Hippocampal formation (tissue), 2 donors: ENCODE data around the gene SERINC3.
A peak's percentile ranks its signal among the peaks of the same experiment; 100 is the strongest.
"Not testable (repeated sequence)": the region's sequence is repeated elsewhere in the genome, so short reads cannot be mapped to it uniquely, and the experiment has no call there.

Source experiments
- DNase-seq, 2 donors: peaks; one replicate each; lab custom pipeline; 2025; lab: John Stamatoyannopoulos, UW

The SERINC3 gene

DNA sequence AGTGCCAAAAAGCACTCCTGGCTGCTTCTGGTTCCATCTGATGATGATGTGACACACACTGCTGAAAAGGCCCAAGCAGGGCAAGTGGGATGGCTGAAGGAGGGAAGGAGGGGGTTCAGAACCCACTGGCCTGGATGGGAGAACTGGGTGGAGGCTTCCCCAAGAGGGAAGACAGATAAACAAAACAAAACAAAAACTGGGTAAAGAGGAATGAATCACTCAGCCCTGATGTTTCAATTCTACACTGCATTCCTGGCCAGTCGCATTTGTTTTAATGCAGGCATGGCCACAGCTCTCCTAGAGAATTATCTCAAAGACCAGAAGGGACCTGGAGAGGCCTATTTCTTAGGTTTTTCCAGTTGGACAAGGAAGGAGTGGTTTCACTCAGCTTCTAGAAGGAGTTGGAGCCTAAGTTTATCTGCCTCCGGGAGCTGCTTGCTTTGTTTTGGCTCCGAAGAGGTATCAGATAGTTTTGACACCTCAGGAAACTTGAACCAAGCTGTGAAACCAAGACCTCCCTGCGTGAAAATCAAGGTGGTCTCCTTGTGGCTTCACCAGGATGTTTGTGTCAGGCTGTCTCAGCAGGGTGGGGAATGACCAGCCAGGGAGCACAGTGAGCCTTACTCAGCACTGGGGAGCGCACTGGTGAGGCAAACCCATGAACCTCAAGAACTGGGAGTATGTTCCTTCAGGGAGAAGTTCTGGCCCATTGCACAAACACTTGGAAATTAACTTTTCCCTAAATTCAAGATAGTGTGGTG lies 30.1 kb downstream of the SERINC3 start:
- no peak for DNase-seq

DNA sequence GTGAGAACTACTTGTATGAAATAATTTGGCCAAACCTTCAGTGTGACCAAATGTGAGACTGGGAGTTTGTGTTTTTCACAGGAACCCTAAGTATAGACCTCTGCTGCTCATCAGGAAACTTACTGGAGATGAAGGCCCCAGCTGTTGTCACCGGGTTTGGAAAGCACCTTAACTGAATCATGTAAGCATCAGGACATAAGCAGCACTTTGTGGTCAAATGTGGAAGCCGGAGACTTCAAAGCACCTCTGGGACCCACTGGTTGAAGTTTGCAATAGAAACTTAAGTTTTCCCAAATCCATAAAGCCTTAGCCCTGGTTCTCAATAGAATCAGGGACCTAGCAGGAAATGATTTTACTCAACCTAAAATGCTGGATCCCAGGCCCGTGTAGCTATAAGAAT lies 31.9 kb downstream of the SERINC3 start:
- no peak for DNase-seq

DNA sequence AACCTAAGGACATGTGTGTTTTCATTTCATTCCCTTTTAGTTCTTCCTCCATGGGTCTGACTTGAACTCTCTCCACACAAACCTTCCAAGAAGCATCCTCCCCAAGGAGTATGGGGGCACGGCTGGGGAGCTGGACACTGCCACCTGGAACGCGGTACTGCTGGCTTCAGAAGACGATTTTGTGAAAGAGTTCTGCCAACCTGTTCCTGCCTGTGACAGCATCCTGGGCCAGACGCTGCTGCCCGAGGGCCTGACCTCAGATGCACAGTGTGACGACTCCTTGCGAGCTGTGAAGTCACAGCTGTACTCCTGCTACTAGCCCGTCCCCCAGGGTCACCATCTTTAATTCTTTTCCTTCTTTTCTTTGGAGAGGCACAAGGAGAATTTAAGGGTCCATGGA lies 32.6 kb downstream of the SERINC3 start:
- DNase-seq, result no peak

DNA sequence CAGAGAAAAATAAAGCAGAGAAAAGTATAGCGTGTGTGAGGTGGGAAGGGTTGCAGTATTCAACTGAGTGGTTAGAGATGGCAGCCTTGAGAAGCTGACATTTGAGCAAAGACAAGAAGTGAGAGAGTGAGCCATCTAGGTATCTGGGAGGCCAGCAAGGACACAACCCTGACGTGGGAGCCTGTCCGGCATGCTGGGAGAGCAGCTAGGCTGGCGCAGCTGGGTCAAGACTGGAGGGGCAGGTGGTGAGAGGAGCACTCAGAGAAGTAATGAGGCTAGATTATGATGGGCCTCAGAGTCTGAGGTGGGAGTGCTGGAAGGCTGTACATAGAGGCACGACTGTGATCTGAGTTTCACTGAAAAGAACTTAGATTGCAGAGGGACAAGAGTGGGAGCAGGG lies 33.3 kb downstream of the SERINC3 start:
- DNase-seq, result no peak

DNA sequence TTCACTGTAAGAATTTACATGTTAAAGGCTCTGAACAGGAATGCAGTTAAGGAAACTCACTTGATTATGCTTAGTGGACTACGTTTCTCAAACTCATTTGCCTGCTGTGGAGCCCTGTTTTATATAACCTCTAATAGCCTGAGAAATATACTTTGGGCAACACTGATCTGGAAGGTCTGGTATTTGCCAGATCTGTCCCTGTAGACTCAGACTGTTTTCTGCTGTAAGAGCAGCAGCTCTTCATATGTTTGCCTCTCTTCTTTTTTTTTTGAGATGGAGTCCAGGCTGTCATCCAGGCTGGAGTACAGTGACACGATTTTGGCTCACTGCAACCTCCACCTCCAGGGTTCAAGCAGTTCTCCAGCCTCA lies 36.1 kb downstream of the SERINC3 start:
- no peak for DNase-seq

DNA sequence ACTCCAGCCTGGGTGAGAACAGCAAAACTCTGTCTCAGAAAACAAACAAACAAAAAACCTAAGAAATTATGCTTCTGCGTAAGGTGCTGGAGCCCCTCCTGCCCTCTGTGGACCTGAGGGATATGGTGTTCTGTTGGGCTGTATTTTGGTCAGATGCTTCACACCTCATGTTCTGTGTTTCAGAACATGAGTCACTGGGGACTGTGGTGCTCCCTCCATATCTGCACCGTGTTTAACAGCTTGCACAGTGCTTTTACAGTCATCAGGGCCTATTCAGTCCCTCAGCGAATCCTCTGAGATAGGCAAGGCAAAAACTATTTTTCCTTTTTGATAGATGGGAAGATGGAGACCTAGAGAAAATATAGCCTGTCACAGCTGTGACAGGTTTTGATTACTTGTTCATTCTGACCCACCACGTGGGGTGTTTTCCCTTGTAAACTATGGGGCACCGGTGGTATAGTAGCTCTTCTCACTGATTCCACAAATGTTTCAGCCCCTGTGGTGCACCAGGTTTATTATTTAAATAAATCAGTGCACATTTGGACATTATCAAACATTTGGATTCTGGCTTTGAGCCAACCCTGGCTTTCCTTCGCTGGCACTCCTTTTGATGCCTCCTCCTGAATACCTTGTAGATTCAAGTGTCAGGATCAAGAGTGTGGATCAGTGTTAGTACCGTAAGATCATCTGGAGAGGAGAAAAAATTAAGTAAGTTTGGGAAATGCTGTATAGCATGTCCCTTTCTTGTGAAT lies 36.6 kb downstream of the SERINC3 start:
- DNase-seq, result no peak

DNA sequence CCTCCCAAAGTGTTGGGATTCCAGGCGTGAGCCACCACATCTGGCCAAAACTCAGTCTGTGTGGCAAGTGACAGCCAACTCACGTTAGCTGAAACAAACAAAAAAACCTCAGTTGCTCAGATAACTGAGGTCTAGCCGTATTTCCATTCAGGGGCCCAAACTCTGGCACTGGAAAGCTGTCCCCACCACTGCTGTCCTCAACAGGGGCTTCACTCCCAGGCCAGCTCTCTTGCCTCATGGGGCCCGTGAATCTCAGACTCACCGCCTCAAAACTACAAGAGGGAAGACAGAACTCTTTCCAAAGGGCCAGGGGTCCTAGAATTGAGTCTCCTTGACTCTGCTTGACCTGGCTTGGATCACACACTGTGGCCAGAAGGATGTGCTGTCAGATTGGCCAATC lies 38.8 kb downstream of the SERINC3 start:
- no peak for DNase-seq

DNA sequence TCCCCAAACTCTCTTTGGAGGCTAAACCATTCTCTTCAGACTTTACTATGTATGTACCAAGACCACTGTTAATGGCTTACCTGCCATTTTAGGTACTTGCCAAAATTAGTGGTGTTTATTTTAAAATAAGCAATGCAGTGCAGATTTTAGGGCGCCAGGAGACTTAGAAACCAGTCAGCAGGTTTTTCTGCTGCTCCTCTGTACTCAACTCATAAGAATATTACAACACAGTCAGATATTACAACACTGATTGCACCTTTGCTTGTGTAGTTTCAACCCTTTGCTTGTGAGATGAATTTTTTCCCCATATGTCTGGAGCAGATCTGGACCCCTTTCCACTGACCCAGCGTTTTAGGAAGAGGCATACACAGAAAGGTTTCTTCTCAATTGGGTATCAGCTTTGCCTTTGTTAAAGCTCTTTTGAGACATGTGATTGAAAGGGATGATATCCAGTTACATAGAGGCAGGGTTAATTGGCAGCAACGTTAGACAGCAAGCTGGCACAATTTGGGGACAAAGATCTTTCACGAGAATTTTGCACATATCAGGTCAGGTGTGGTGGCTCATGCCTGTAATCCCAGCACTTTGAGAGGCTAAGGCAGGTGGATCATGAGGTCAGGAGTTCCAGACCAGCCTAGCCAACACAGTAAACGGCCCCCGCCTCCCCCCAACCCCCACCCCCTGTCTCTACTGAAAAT lies 40.0 kb downstream of the SERINC3 start:
- no peak for DNase-seq

DNA sequence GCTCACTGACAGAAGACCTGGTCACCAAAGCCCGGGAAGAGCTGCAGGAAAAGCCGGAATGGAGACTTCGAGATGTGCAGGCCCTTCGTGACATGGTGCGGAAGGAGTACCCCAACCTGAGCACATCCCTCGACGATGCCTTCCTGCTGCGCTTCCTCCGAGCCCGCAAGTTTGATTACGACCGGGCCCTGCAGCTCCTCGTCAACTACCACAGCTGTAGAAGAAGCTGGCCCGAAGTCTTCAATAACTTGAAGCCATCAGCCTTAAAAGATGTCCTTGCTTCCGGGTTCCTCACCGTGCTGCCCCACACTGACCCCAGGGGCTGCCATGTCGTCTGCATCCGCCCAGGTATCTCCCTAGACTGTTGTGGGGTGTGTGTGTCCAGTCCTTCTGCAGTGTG lies 41.8 kb downstream of the SERINC3 start:
- no peak for DNase-seq

DNA sequence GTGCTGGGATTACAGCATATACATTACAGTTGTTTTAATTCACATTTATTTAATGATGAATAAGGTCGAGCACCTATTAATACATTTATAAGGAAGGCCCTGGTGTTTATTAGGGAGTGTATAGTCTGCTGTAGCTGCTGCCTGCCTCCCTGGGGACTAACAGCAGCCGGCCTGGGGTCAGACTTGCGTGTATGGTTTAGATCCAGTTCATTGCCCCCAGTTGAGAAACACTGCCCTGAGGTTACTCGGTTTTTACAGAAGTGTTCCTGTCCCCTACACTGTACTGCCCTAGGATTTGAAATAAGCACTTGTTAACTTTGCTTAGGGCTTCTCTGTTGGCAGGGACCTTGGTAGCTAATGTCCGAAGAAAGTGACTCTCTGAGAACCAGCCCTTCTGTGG lies 42.2 kb downstream of the SERINC3 start:
- no peak for DNase-seq

DNA sequence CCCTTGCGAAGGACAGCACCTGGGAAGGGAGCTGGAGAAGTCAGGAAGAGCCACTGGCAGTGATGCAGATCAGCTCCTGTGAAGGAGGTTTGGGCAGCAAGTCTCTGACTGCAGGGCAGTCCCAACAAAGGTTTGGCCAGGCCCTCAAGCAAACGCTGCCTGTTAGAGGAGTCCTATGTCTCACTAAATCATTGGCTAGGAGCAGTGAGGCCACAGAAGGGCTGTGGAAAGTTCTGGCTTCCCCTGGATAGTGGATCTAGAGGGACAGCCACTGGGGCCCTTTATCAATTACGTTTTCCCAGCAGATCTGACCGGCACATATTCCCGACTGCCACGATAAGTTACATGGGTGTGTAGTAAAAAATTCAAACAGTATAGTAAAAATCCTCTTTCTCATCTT lies 43.7 kb downstream of the SERINC3 start:
- DNase-seq, result no peak

DNA sequence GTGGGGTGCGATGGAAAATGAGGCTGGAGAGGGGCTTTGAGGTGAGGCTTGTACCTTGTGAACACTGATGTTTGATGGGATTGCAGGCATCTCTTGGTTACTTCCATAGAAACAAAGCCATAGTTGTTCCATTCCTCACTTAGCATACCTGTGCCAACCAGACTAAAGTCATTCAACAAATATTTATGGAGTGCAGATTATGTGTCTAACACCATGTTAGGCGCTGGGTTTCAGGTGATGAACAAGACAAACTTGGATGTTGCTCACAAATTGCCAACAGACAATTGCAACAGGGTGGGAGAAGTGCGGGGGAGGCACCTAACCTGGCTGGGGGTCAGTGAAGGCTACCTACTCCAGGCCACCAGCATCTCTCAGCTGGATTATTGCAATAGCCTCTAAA lies 44.7 kb downstream of the SERINC3 start:
- no peak for DNase-seq

DNA sequence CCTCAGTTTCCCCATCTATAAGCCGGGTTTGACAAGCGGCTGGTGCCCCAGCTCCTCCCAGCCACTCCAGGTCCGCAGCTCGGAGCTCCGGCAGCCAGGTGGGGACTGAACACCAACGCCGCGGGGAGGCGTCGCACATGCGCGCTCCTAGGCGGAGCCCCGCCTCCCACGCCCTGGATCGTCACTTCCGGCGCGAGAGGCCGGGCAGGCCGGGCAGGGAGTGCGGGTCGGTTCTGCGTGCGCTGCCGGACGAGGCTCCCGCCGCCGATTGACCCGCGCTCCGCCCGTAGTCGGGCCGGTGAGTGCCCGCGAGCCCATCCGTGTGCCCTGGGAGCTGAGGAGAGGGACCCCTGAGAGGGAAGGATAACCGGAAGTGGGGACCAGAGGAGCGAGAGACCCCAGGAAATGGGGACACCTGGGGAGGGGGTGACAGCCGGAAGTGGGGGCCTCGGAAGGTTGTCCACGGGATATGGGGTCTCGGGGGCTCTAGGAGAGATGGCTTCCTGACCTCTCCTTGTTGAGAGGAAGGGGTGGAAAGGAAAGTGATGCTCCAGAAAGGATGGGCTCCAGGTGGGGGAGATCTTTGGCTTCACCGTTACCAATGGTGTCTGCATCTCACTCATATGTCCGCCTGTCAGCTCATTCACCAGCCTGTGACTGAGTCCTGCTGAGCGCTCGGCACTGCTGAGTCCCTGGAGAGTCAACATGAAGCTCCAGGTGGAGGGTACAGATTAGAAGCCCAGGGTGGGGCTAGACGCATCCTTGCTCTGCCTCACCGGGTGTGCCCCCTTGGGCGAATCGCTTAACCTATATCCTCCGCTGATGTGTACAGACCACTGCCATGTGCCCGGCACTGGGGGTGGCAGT lies 45.9 kb downstream of the SERINC3 start, which contains the start of gene TTPAL:
TSS of gene TTPAL (plus strand) at position 181 of the 867 bp plus-strand sequence. CDS start 4,126 bp downstream, outside the sequence.
- DNase-seq, result peak; percentile 63 to 82

DNA sequence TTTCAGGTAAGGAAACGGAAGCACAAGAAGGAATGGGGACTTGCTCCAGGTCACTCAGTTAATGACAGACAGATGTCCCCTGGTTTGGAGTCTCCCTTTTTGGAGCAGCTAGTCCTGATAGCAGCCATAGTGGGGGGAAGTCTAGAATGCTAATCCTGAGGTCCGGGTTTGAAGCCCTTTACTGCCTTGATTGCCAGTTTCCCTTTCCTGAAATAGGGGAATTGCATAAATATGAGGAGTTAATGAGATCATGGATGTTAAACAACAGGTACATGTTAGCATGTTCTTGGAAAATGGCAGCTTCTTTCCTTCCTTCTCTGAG lies 46.5 kb downstream of the SERINC3 start:
- DNase-seq, result no peak

DNA sequence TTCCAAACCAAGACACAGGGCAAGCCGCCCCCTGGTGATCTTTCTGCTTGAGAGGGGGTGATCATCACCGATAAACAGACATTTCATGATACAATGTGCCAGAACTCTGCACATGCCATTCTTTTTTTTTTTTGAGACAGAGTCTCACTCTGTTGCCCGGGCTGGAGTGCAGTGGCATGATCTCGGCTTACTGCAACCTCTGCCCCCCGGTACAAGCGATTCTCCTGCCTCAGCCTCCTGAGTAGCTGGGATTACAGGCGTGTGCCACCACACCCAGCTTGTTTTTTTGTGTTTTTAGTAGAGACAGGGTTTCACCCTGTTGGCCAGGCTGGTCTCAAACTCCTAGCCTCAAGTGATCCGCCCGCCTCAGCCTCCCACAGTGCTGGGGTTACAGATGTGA lies 49.6 kb downstream of the SERINC3 start:
- DNase-seq, result not testable (repeated sequence)

DNA sequence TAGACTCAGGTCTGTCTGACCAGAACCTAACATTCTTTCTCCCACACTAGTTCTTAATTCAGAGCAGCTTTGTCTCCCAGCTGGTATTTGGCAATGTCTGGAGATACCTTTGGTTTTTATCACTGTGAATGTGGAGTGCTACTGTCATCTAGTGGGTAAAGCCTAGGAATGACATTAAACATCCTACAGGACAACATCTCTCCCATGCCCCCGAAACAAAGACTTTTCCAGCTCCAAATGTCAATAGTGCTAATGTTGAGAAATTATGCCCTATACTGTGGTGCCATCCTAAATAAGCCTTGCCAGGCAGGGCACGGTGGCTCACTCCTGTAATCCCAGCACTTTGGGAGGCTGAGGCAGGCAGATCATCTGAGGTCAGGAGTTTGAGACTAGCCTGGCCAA lies 50.4 kb downstream of the SERINC3 start:
- peak in 1 of 2 donors; percentile 32 for DNase-seq

DNA sequence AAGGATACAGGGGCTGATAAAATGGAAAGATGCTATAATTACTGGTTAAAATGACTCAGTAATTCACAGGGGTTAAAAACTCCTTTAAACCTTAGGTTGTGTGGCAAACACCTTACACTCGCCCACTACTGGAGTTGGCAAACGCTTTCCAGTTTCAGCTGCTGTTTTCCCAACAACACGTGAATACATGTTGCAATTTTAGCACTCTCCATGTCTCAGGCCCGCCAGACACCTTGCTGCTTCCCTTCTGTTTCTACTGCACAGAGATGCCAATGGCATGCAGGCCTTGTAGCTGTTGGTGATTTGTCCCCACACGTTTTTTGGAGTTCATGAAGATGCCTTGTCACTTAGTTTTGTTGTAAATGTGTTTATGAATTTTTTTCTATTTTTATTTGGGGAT lies 51.5 kb downstream of the SERINC3 start:
- no peak for DNase-seq

DNA sequence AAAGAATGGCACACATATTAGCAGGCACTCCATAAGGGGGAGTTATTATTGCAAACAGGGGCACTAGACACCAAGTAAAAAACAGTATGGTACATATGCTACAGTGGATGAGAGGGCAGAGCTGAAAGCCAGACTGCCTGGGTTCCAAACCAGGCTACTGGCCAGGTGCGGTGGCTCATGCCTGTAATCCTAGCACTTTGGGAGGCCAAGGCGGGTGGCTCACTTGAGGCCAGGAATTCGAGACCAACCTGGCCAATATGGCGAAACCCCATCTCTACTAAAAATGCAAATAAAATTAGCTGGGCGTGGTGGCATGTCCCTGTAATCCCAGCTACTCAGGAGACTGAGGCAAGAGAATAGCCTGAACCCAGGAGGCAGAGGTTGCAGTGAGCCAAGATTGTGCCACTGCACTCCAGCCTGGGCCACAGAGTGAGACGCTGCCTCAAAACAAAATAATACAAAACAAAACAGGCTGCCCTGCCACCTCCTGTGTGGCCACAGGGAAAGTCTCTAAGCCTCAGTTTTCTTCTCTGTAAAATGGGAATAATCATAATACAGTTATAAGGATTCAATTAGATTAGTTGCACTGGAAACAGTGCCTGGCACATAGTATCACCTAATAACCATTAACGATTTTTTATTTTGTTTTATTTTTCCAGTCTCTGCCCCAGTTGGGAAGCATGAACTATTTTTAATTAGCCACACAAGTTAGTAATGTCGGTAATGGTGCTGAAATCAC lies 53.7 kb downstream of the SERINC3 start:
- DNase-seq, result no peak

DNA sequence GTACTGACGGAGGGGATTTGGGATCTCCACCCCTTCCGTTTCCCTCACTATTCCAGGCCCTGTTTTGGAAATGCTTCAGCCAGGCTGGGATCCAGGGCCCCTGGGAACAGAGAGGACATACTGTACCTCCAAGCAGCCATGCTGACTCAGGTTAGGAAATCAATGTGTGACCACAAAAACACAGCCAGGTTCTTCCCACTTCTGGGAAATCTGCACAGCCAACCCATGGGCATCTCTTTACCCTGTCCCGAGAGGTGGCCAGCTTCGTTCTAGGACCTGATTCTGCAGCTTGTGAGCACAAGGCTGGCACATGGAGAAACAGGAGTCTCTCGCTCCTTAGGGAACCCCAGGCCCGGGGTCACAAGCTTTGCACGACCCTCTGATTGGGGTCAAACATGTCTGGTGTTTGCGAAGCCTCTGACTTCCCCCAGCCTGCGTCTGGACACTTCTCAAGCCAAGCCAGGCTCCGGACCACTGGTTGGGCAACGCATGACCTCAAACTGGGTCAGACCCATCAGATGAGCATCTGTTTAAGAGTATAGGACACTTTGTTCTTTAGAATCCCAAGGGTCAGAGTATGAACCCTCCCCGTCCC lies 54.5 kb downstream of the SERINC3 start:
- DNase-seq, result no peak

DNA sequence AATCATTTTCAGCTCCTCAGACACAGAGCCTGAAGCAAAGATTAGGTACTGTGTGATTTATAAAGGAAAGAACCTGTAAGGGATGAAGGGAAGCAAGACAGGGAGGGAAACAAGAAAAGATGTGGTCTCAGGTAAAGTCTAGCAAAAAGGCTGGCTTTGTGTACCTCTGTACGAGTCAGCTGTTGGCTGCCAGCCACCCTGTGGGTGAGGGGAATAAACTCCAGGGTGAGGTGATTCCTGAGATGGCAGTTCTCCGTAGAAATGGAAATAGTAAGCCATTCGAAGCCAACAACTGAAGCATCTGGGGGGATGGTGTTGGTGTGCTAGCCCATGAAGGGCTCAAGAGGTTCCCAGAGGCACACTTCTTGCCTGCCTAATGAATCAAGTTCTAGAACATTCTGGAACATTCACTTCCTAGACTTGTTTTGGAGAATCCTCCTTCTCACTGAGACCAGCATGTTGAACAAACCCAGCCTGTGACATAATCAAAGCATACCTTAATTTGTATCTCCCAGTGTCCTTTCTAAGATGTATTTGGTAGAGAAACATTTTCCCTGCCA lies 56.8 kb downstream of the SERINC3 start:
- DNase-seq, result no peak

DNA sequence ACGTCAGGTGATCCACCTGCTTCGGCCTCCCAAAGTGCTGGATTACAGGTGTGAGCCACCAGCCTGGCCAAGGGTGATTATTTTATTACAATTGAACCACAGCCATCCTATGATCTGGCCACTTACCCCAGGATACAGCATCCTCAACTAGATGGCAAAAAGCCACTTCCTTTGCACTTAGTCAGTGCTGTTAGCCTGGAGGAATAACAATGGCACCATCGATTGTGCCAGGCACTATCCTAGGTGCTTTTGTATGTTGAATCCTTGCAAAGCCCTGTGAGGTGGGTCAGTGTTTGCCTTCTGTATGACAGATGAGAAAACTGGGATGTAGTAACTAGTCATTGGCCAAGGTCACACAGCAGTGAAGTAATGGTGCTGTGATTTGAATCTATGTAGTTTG lies 57.4 kb downstream of the SERINC3 start:
- DNase-seq, result no peak
